ENCODE results near the gene CFAP45.

CFAP45 gene

DNA sequence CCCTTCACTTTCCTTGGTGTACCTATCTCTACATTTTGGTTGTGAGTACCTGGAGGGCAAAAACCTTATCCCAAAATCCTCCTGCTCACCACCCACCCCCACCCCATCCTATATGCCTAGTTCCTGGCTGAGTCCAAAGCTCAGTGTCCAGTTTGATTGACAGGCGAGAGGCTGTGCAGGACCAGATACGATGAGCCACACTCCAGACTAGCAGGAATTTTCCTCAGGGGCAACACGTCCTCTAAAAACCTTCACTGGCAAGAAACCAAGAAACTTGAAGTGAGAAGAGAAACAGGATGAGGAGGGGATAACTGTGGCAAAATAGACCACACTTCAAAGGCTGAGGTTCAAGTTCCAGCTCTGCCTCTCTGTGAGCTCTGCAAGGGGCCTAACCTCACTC lies 74.4 kb downstream of the CFAP45 start:
- DNase-seq, result no peak

DNA sequence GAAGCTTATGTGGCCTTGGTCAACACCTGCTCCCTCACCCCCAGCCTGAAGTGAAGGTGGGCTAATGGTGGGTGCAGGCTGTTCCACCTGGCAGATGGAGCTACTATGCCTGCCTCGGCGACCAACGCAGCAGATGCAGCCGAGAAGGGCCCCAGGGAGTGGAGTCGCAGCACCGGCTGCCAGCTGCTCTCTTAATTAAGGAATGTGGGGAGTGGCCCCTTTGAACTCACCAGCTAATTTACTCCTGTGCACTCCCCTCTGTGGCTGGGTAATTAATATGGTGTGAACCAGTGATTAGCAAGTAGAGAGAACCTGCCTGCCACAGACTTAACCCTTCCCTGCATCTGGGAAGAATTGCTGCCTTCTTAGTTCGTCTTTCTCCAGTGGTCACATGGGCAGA lies 76.6 kb downstream of the CFAP45 start:
- no peak for DNase-seq
